Adrenal gland (tissue), 5 donors: ENCODE measurements around the gene SLC30A7.

Experiments
- POLR2A ChIP-seq, 2 donors: fragments of 450-650 bp; IDR thresholded peaks; one replicate each; pipeline ENCODE4 v1.6.1; 2017; ENCODE audit warnings: antibody characterized with exemption in 2 of 2, mild to moderate bottlenecking in 2 of 2, moderate library complexity in 1 of 2
- TF ChIP-seq, protein P1 (sequence below), 6 experiments: fragments of 450-650 bp in 4 of 6; fragments of 200-600 bp in 2 of 6; sonication (generic) in 1 of 6; IDR thresholded peaks; 1 replicate in 5 of 6; 2 replicates in 1 of 6; pipeline versions ENCODE4 v1.5.1 to v1.8.0; 2016 to 2021; ENCODE audit warnings: antibody characterized with exemption in 6 of 6, mild to moderate bottlenecking in 2 of 6, moderate library complexity in 1 of 6
- donor health status: DM: no; HTN: no; CAD: no.

DNA sequence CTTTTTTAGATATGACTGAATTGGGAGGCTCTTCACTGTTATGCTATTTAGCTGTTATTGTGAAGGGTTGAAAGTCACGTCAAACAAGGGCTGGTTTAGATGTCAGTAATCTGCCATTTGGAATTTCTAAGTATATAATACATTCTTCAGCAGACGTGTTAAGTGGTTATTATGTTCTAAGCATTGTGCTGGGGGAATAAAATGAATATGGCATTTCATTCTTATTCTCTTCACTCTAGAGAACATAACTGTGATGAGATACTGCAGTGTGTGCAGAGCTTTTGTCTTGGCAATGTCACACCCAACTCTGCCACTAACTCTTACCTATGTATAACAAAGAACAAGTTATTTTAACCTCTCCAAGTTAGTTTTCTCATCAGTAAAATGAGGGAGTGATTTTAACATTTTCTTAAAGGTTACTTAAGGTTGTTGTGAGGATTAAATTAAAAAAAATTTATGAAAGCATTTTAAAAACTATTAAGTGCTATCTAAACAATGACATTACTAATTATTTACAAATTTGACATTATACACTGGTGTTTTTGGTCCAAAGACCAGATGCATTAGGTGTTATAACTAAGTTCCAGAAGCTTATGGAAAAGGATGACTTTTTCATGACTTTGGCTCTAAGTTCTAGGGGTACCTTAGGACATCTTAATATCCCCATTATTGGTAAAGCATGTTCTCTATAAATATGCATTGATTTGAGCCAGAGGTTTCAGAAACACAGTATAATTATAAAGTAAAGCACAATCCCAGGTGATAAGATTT is 58.3 kb downstream of the SLC30A7 start:
- TF ChIP-seq, protein P1, sequence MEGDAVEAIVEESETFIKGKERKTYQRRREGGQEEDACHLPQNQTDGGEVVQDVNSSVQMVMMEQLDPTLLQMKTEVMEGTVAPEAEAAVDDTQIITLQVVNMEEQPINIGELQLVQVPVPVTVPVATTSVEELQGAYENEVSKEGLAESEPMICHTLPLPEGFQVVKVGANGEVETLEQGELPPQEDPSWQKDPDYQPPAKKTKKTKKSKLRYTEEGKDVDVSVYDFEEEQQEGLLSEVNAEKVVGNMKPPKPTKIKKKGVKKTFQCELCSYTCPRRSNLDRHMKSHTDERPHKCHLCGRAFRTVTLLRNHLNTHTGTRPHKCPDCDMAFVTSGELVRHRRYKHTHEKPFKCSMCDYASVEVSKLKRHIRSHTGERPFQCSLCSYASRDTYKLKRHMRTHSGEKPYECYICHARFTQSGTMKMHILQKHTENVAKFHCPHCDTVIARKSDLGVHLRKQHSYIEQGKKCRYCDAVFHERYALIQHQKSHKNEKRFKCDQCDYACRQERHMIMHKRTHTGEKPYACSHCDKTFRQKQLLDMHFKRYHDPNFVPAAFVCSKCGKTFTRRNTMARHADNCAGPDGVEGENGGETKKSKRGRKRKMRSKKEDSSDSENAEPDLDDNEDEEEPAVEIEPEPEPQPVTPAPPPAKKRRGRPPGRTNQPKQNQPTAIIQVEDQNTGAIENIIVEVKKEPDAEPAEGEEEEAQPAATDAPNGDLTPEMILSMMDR (IDR thresholded peaks at IDR 0.05), result no peak
- TF ChIP-seq POLR2A (IDR thresholded peaks at IDR 0.05), result no peak
